Smooth muscle cell (in vitro differentiated cells): ENCODE measurements around the gene TRAF7. TPM values are rescaled to one million over a fixed set of nuclear protein-coding genes. Genes with fewer than 3 reads are reported as not detected.

Source experiments
- DNase-seq: peaks from one replicate; lab custom pipeline; 2025; ENCODE audit not compliant: unreplicated experiment; lab: John Stamatoyannopoulos, UW
- H2AFZ ChIP-seq: fragments of 200-600 bp; sonication (generic); 2 replicates; pipeline ENCODE4 v1.6.0; 2016; ENCODE audit warnings: antibody characterized with exemption, low read depth, mild to moderate bottlenecking
- H3F3A ChIP-seq: fragments of 200-600 bp; sonication (generic); 2 replicates; pipeline ENCODE4 v1.6.0; 2017; ENCODE audit warnings: antibody characterized with exemption, low read depth
- H3K27ac ChIP-seq: fragments of 200-600 bp; sonication (generic); 2 replicates; pipeline ENCODE4 v1.5.1; 2016; ENCODE audit warnings: low read depth, mild to moderate bottlenecking
- H3K27me3 ChIP-seq: fragments of 200-600 bp; sonication (generic); 2 replicates; pipeline ENCODE4 v1.6.1; 2016; ENCODE audit warnings: low read depth, mild to moderate bottlenecking
- H3K36me3 ChIP-seq: fragments of 200-600 bp; sonication (generic); 2 replicates; pipeline ENCODE4 v1.5.1; 2016; ENCODE audit warnings: low read depth
- H3K4me1 ChIP-seq: fragments of 200-600 bp; sonication (generic); 2 replicates; pipeline ENCODE4 v1.5.1; 2016; ENCODE audit warnings: low read depth
- H3K4me2 ChIP-seq: fragments of 200-600 bp; sonication (generic); 2 replicates; pipeline ENCODE4 v1.6.0; 2016; ENCODE audit warnings: mild to moderate bottlenecking
- H3K4me3 ChIP-seq: fragments of 200-600 bp; sonication (generic); 2 replicates; pipeline ENCODE4 v1.5.1; 2016; ENCODE audit warnings: mild to moderate bottlenecking
- H3K79me2 ChIP-seq: fragments of 200-600 bp; sonication (generic); 2 replicates; pipeline ENCODE4 v1.6.0; 2016; ENCODE audit warnings: low read depth, mild to moderate bottlenecking
- H3K9ac ChIP-seq: fragments of 200-600 bp; sonication (generic); 2 replicates; pipeline ENCODE4 v1.6.0; 2016; ENCODE audit warnings: low read depth
- H3K9me3 ChIP-seq: fragments of 200-600 bp; sonication (generic); replicated peaks from 2 replicates; pipeline ENCODE4 v1.5.1; 2016; ENCODE audit warnings: low read depth
- H4K20me1 ChIP-seq: fragments of 200-600 bp; sonication (generic); 2 replicates; pipeline ENCODE4 v1.6.0; 2016; ENCODE audit warnings: low read depth
- CTCF ChIP-seq: fragments of 200-600 bp; sonication (generic); IDR thresholded peaks from 2 replicates; pipeline ENCODE4 v1.5.1; 2017; ENCODE audit warnings: borderline replicate concordance, mild to moderate bottlenecking, antibody characterized with exemption; ENCODE audit not compliant: insufficient read depth, poor library complexity, severe bottlenecking
- WGBS: methylation state at CpG from one replicate; pipeline ENCODE4 v1.1.7; 2016; ENCODE audit warnings: low lambda C conversion rate; 5-methylcytosine and 5-hydroxymethylcytosine counted together
- polyA plus RNA-seq: library from polyadenylated mRNA; unstranded; fragments of >200 nt; fragmentation: Nextera tagmentation; extraction: Ambion mirVana; gene quantifications from 2 replicates; pipeline ENCODE4 v1.2.1, GENCODE V29; 2016
- total RNA-seq: library from RNA; depleted of rRNA; stranded (reverse); fragments of >200 nt; gene quantifications from 2 replicates; pipeline ENCODE4 v1.2.3, GENCODE V29; 2014

Gene TRAF7
- total and polyA plus RNA-seq, 2 experiments from 2014 or later, result 27.5 to 52.6 TPM

GRCh38 chr16:2196162-2196980 lies 40.8 kb downstream of the TRAF7 start, which contains the start of gene CASKIN1:
CASKIN1 (minus strand) TSS chr16:2196605; CDS start chr16:2196432, 173 bp downstream.
- TF ChIP-seq CTCF, result no peak
- Histone ChIP-seq H3K9ac (no peak within 1 kb of the TSS), H3K27ac (no peak within 1 kb of the TSS), H4K20me1 (no peaks in the 10 kb centered on the region), H3K36me3 (no peaks in the 10 kb centered on the region), H2AFZ (no peak within 1 kb of the TSS), H3K4me3 (peak within 1 kb of the TSS; percentile 46), H3K79me2 (no peaks in the 10 kb centered on the region), H3K27me3 (peaks cover 43% of the 10 kb centered on the region), H3K9me3 (no peaks in the 10 kb centered on the region), H3K4me1 (no peaks in the 10 kb centered on the region), H3F3A (no peaks in the 10 kb centered on the region), H3K4me2 (peak within 1 kb of the TSS; percentile 88)
- DNase-seq, result no peak
- WGBS, result under 1% methylated on average over 18 of the region's 129 CpGs

GRCh38 chr16:2196981-2197511 lies 41.5 kb downstream of the TRAF7 start:
- H2AFZ ChIP-seq, result no peak overlapping the region
- DNase-seq, result no peak

DNA sequence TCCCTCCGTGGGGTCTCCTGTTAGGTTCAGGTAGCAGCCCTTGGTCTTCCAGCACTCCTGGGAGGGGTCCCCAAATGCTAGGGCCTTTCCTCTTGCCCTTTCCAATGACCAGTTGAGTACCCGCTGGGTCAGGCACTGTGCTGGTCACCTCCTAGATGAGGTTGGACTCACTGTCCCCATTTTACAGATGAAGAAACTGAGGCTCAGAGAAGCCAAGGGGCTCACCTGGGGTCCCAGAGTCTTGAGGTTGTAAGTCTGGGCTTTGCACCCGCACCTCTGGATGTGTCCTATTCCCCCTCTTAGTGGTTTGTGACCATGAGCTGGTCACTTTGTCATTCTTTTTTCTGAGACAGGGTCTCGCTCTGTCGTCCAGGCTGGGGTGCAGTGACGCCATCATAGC lies 42.2 kb downstream of the TRAF7 start:
- WGBS, result 92% methylated on average over 6 of the region's 6 CpGs
- H3K27me3 ChIP-seq, result peaks cover 43% of the 10 kb centered on the region
- no peak overlapping the region for H3K4me3 ChIP-seq
- H3K4me1 ChIP-seq, result no peaks in the 10 kb centered on the region
- no peaks in the 10 kb centered on the region for H3K79me2 ChIP-seq
- no peak overlapping the region for H2AFZ ChIP-seq
- H3K4me2 ChIP-seq, result no peak overlapping the region
- no peak overlapping the region for H3K27ac ChIP-seq
- no peak for DNase-seq
- H3K36me3 ChIP-seq, result no peaks in the 10 kb centered on the region
- no peaks in the 10 kb centered on the region for H4K20me1 ChIP-seq
- no peaks in the 10 kb centered on the region for H3F3A ChIP-seq
- H3K9me3 ChIP-seq, result no peaks in the 10 kb centered on the region
- no peak overlapping the region for H3K9ac ChIP-seq
- no peak for TF ChIP-seq CTCF

More at GRCh38 chr16:2196981-2197511, 41.5 kb downstream of the TRAF7 start:
- TF ChIP-seq CTCF, result no peak
- Histone ChIP-seq H3K4me3 (peak overlapping the region; percentile 32), H4K20me1 (no peaks in the 10 kb centered on the region), H3K9ac (no peak overlapping the region), H3K27ac (no peak overlapping the region), H3F3A (no peaks in the 10 kb centered on the region), H3K9me3 (no peaks in the 10 kb centered on the region), H3K36me3 (no peaks in the 10 kb centered on the region), H3K79me2 (no peaks in the 10 kb centered on the region), H3K27me3 (peaks cover 43% of the 10 kb centered on the region), H3K4me2 (peak overlapping the region; percentile 83), H3K4me1 (no peaks in the 10 kb centered on the region)
- WGBS, result 57% methylated on average over 17 of the region's 32 CpGs
